HFFc6 (cell line): ENCODE measurements around the gene SPACA7. TPM values are rescaled to one million over a fixed set of nuclear protein-coding genes. Genes with fewer than 3 reads are reported as not detected.

Source experiments
- DNase-seq: peaks from one replicate; pipeline ENCODE4 v3.0.0-alpha.2; 2018
- H3K27ac Mint-ChIP-seq: 2 replicates; pipeline ENCODE4 v1.8.0; 2020; ENCODE audit warnings: mild to moderate bottlenecking, mixed read lengths
- H3K27me3 Mint-ChIP-seq: 2 replicates; pipeline ENCODE4 v1.8.0; 2021; ENCODE audit warnings: mild to moderate bottlenecking, moderate library complexity, mixed read lengths; ENCODE audit not compliant: insufficient read depth
- H3K36me3 Mint-ChIP-seq: 2 replicates; pipeline ENCODE4 v1.8.0; 2021; ENCODE audit warnings: low read depth, mixed read lengths
- H3K4me1 Mint-ChIP-seq: 2 replicates; pipeline ENCODE4 v1.8.0; 2020; ENCODE audit warnings: low read depth, mixed read lengths
- H3K4me3 Mint-ChIP-seq: 2 replicates; pipeline ENCODE4 v1.8.0; 2020; ENCODE audit warnings: mild to moderate bottlenecking, moderate library complexity, mixed read lengths
- H3K9me3 Mint-ChIP-seq: 2 replicates; pipeline ENCODE4 v1.8.0; 2020; ENCODE audit warnings: mild to moderate bottlenecking, mixed read lengths
- total RNA-seq, 6 experiments: library from RNA; stranded (reverse); fragmentation: NEBNext Ultra II Directional; extraction: Animal tissue kit (Norgen Biotek cat#: 25700); gene quantifications; 2 replicates in 1 of 6; 3 replicates in 5 of 6; pipeline ENCODE4 v1.2.3, GENCODE V29; 2021
- TF ChIP-seq, protein P1 (sequence below): fragments of 200-600 bp; sonication (generic); IDR thresholded peaks from 2 replicates; pipeline ENCODE4 v1.5.0; 2021; ENCODE audit warnings: antibody characterized with exemption, mild to moderate bottlenecking

Gene SPACA7
- total RNA-seq, 6 experiments from 2014 or later = not detected

- Mint-ChIP-seq H3K27ac (no peak overlapping the region), H3K4me3 (no peak overlapping the region), H3K36me3 (no peaks in the 10 kb centered on the region), H3K27me3 (peaks cover 6% of the 10 kb centered on the region; the same call in 1 of the 2 replicates), H3K4me1 (no peaks in the 10 kb centered on the region), H3K9me3 (peaks cover 36% of the 10 kb centered on the region)
- TF ChIP-seq, protein P1, sequence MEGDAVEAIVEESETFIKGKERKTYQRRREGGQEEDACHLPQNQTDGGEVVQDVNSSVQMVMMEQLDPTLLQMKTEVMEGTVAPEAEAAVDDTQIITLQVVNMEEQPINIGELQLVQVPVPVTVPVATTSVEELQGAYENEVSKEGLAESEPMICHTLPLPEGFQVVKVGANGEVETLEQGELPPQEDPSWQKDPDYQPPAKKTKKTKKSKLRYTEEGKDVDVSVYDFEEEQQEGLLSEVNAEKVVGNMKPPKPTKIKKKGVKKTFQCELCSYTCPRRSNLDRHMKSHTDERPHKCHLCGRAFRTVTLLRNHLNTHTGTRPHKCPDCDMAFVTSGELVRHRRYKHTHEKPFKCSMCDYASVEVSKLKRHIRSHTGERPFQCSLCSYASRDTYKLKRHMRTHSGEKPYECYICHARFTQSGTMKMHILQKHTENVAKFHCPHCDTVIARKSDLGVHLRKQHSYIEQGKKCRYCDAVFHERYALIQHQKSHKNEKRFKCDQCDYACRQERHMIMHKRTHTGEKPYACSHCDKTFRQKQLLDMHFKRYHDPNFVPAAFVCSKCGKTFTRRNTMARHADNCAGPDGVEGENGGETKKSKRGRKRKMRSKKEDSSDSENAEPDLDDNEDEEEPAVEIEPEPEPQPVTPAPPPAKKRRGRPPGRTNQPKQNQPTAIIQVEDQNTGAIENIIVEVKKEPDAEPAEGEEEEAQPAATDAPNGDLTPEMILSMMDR = no peak
- no peak for DNase-seq
Observed at GRCh38 chr13:112350300-112350699, 25.9 kb upstream of the SPACA7 start.

GRCh38 chr13:112351825-112352224, 24.3 kb upstream of the SPACA7 start:
- H3K36me3 Mint-ChIP-seq = no peaks in the 10 kb centered on the region
- peaks cover under 1% of the 10 kb centered on the region; the same call in 1 of the 2 replicates for H3K27me3 Mint-ChIP-seq
- H3K4me3 Mint-ChIP-seq = no peak overlapping the region
- H3K9me3 Mint-ChIP-seq = peaks cover 32% of the 10 kb centered on the region
- no peak for DNase-seq
- H3K27ac Mint-ChIP-seq = no peak overlapping the region
- no peaks in the 10 kb centered on the region for H3K4me1 Mint-ChIP-seq
- TF ChIP-seq, protein P1 = no peak

- peaks cover 38% of the 10 kb centered on the region for H3K9me3 Mint-ChIP-seq
- no peaks in the 10 kb centered on the region for H3K36me3 Mint-ChIP-seq
- peaks cover 1% of the 10 kb centered on the region; the same call in 1 of the 2 replicates for H3K27me3 Mint-ChIP-seq
- TF ChIP-seq, protein P1 = no peak
- H3K27ac Mint-ChIP-seq = no peak overlapping the region
- no peak for DNase-seq
- no peak overlapping the region for H3K4me3 Mint-ChIP-seq
- no peaks in the 10 kb centered on the region for H3K4me1 Mint-ChIP-seq
Observed at GRCh38 chr13:112353856-112354255, 22.3 kb upstream of the SPACA7 start.

GRCh38 chr13:112354330-112355273, 21.6 kb upstream of the SPACA7 start:
- peaks cover 1% of the 10 kb centered on the region; the same call in 1 of the 2 replicates for H3K27me3 Mint-ChIP-seq
- H3K36me3 Mint-ChIP-seq = no peaks in the 10 kb centered on the region
- TF ChIP-seq, protein P1 = no peak
- H3K27ac Mint-ChIP-seq = no peak overlapping the region
- H3K4me3 Mint-ChIP-seq = no peak overlapping the region
- H3K4me1 Mint-ChIP-seq = no peaks in the 10 kb centered on the region
- no peak for DNase-seq
- H3K9me3 Mint-ChIP-seq = peaks cover 33% of the 10 kb centered on the region

DNA sequence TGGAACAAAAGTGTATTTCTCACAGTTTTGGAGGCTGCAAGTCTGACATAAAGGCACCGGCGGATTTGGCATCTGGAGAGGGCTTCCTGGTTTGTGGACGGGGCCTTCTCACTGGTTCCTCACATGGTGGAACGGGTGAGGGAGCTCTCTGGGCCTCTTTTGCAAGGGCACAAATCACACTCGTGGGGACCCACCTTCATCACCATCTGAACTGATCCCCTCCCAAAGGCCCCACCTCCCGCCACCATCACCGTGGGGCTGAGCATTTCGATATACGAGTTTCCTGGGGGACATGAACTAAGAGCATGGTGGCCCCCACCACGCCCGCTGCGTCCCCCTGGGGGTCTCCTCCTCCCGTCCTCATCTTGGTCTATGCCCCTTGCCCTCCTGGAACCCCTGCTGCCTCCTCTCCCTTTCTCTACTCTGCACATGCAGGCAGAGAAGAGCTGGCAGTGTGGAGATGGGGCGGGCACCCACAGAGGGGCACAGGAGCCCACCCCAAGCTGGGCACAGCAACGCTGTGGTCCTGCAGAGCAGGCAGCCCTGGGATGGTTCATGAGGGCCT, 20.8 kb upstream of the SPACA7 start:
- peaks cover 1% of the 10 kb centered on the region; the same call in 1 of the 2 replicates for H3K27me3 Mint-ChIP-seq
- no peaks in the 10 kb centered on the region for H3K4me1 Mint-ChIP-seq
- H3K27ac Mint-ChIP-seq = no peak overlapping the region
- H3K9me3 Mint-ChIP-seq = peaks cover 32% of the 10 kb centered on the region
- DNase-seq = no peak
- TF ChIP-seq, protein P1 = no peak
- no peak overlapping the region for H3K4me3 Mint-ChIP-seq
- H3K36me3 Mint-ChIP-seq = no peaks in the 10 kb centered on the region
